GM12878 (cell line): ENCODE results near the gene PEX11A. TPM values are rescaled to one million over a fixed set of nuclear protein-coding genes. Genes with fewer than 3 reads are reported as not detected.

Experiments used
- ATAC-seq: fragments of 200-7000 bp; cut with Tn5 transposase; 3 replicates; pipeline ENCODE4 v1.9.1; 2020; ENCODE audit warnings: mild to moderate bottlenecking, moderate library complexity
- BruUV-seq: library from RNA; stranded (reverse); fragments of 400-500 nt; replicated peaks from 2 replicates; lab custom pipeline; 2021; lab: Mats Ljungman, UMichigan
- CTCF ChIA-PET: fragments of 300-600 bp; sonication (Branson Sonifier 250); formaldehyde crosslinking; extraction: SDS; loops from one replicate; lab custom pipeline; 2021; ENCODE audit warnings: inconsistent platforms; lab: Yijun Ruan, JAX
- POLR2A ChIA-PET: fragments of 350-600 bp; formaldehyde crosslinking; extraction: SDS; loops from one replicate; lab custom pipeline; 2021; ENCODE audit warnings: inconsistent platforms; lab: Charles Lee
- RAD21 ChIA-PET: fragments of 300-600 bp; sonication (Branson Sonifier 250); formaldehyde crosslinking; loops from one replicate; lab custom pipeline; 2023; ENCODE audit warnings: antibody characterized with exemption; ENCODE audit not compliant: unreplicated experiment; lab: Charles Lee
- SMC1A ChIA-PET: fragments of 300-600 bp; sonication (Branson Sonifier 250); formaldehyde crosslinking; loops from one replicate; lab custom pipeline; 2023; ENCODE audit not compliant: unreplicated experiment, uncharacterized antibody; lab: Charles Lee
- DNase-seq: peaks from one replicate; pipeline ENCODE4 v3.0.0-alpha.2; 2011; ENCODE audit warnings: low read depth, low spot score
- FAIRE-seq: peaks from 3 replicates; lab custom pipeline; 2011; peaks lifted over from hg19 to GRCh38; lab: Jason Lieb, UNC
- H2AFZ ChIP-seq: 2 replicates; pipeline ENCODE4 v1.6.0; 2011; ENCODE audit warnings: low read depth, low read length, control low read depth; ENCODE audit not compliant: control insufficient read depth
- H3K27ac ChIP-seq: 2 replicates; pipeline ENCODE4 v1.5.1; 2011; ENCODE audit warnings: control low read depth; ENCODE audit not compliant: control insufficient read depth, insufficient read depth
- H3K27me3 ChIP-seq, 2 experiments: replicated peaks in 1 of 2; 2 replicates each; pipeline versions ENCODE4 v1.6.0 to v1.6.1; 2011; ENCODE audit warnings: low read length in 1 of 2; ENCODE audit not compliant: control insufficient read depth in 2 of 2, insufficient read depth in 2 of 2
- H3K36me3 ChIP-seq, 2 experiments: 2 replicates each; pipeline ENCODE4 v1.5.1; 2011; ENCODE audit warnings: low read length in 1 of 2; ENCODE audit not compliant: control insufficient read depth in 2 of 2, insufficient read depth in 2 of 2
- H3K4me1 ChIP-seq: 2 replicates; pipeline ENCODE4 v1.6.1; 2011; ENCODE audit warnings: mild to moderate bottlenecking, low read length, moderate library complexity, mixed read lengths; ENCODE audit not compliant: control insufficient read depth, insufficient read depth
- H3K4me2 ChIP-seq: 2 replicates; pipeline ENCODE4 v1.6.0; 2011; ENCODE audit warnings: control low read depth; ENCODE audit not compliant: control insufficient read depth, insufficient read depth
- H3K4me3 ChIP-seq: fragments of 200-600 bp; sonication (generic); 2 replicates; pipeline ENCODE4 v1.5.1; 2016
- H3K79me2 ChIP-seq: 2 replicates; pipeline ENCODE4 v1.6.0; 2011; ENCODE audit warnings: low read length; ENCODE audit not compliant: control insufficient read depth, insufficient read depth
- H3K9ac ChIP-seq: 2 replicates; pipeline ENCODE4 v1.8.0; 2011; ENCODE audit warnings: low read length, control low read depth, mixed read lengths; ENCODE audit not compliant: control insufficient read depth, insufficient read depth
- H3K9me3 ChIP-seq: replicated peaks from 3 replicates; pipeline ENCODE4 v1.5.1; 2011; ENCODE audit warnings: mild to moderate bottlenecking, low read length; ENCODE audit not compliant: control insufficient read depth, insufficient read depth
- H4K20me1 ChIP-seq: 2 replicates; pipeline ENCODE4 v1.6.0; 2011; ENCODE audit not compliant: control insufficient read depth, insufficient read depth
- E4F1 ChIP-seq: fragments of 450-650 bp; IDR thresholded peaks from 2 replicates; pipeline ENCODE4 v1.6.1; 2018; ENCODE audit warnings: borderline replicate concordance, mild to moderate bottlenecking; ENCODE audit not compliant: partially characterized antibody
- FOS ChIP-seq: IDR thresholded peaks from 3 replicates; pipeline ENCODE4 v1.6.1; 2011; ENCODE audit warnings: borderline replicate concordance; ENCODE audit not compliant: insufficient read length; ENCODE audit errors: extremely low read depth
- HDAC6 ChIP-seq: fragments of 200-600 bp; sonication (generic); IDR thresholded peaks from one replicate; pipeline ENCODE4 v1.8.0; 2017; ENCODE audit warnings: antibody characterized with exemption; ENCODE audit not compliant: unreplicated experiment
- NKRF ChIP-seq: fragments of 450-650 bp; conservative IDR thresholded peaks from 2 replicates; pipeline ENCODE4 v1.6.1; 2017; ENCODE audit warnings: mild to moderate bottlenecking, moderate library complexity
- ZNF217 ChIP-seq: fragments of 450-650 bp; IDR thresholded peaks from 2 replicates; pipeline ENCODE4 v1.6.1; 2017; ENCODE audit warnings: antibody characterized with exemption, mild to moderate bottlenecking
- WGBS: methylation state at CpG from one replicate; pipeline ENCODE4 v1.1.6; 2016; ENCODE audit warnings: low lambda C conversion rate; ENCODE audit not compliant: insufficient replicate concordance, insufficient coverage; ENCODE audit errors: missing lambda C conversion rate; 5-methylcytosine and 5-hydroxymethylcytosine counted together
- in situ Hi-C: fragments of 300-500 bp; cut with MboI; formaldehyde crosslinking; loops from 9 replicates; pipeline ENCODE4 v1.14.3; 2018; ENCODE audit warnings: mixed read lengths
- intact Hi-C: fragments of 100-400 bp; cut with micrococcal nuclease; formaldehyde crosslinking; loops from one replicate; pipeline ENCODE4 v1.14.2; 2022; ENCODE audit not compliant: unreplicated experiment
- polyA plus RNA-seq, 11 experiments: library from polyadenylated mRNA; depleted of rRNA in 4 of 11; unstranded in 6 of 11; stranded (reverse) in 5 of 11; fragments of >200 nt; fragmentation: Nextera tagmentation in 4 of 11; fragmentation: Illumina TruSeq in 1 of 11; extraction: Ambion mirVana in 4 of 11; extraction: Trizol in 1 of 11; gene quantifications; 1 replicate in 1 of 11; 2 replicates in 10 of 11; pipeline versions ENCODE4 v1.2.1 to v1.2.3, GENCODE V29; 2011 to 2016; ENCODE audit warnings: inconsistent platforms in 2 of 11, missing spikeins in 2 of 11, low read depth in 1 of 11
- total RNA-seq, 4 experiments: library from RNA; depleted of rRNA in 3 of 4; stranded (reverse); fragments of >200 nt in 3 of 4; fragmentation: Illumina TruSeq in 1 of 4; extraction: Trizol in 1 of 4; gene quantifications; 2 replicates each; pipeline versions ENCODE4 v1.2.1 to v1.2.3, GENCODE V29; 2013 to 2021

PEX11A gene
- total and polyA plus RNA-seq, 10 of the 15 experiments (the other 5 are each of a cell fraction or from before 2014, with no cell fraction given): 1.4 to 2.8 (median 2.0) TPM

DNA sequence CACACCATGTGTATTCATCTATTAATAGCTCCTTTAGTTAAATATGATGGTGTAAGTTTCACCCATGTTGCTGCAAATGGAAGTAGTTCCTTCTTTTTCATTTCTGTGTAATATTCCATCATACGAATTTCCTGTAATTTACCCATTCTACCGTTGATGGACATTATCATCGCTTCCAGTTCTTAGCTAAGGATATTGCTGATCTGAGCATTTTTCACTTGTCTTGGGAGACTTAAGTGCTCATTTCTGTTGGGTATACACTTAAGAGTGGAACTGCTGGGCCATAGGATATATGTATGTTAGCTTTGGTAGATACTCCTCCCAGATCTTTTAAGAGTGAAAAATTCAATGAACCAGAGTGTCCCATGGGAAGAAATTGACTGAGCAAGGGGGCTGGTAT, 22.4 kb downstream of the PEX11A start:
- no peak overlapping the region for H3K4me2 ChIP-seq
- intact Hi-C loops: no loop called here
- in situ Hi-C loops: no loop called here
- ATAC-seq: no peak
- TF ChIP-seq NKRF (no peak), E4F1 (no peak), ZNF217 (no peak), FOS (no peak), HDAC6 (no peak)
- ChIA-PET CTCF (no interaction called here), SMC1A (no interaction called here), RAD21 (no interaction called here), POLR2A (no interaction called here)
- H3K27ac ChIP-seq: no peak overlapping the region
- WGBS: 84% methylated on average over 3 of the region's 3 CpGs
- DNase-seq: no peak
- H3K27me3 ChIP-seq: peaks cover 0 to 2% of the 10 kb centered on the region in 2 experiments; a peak in 1 of 4 replicates
- no peaks in the 10 kb centered on the region for H3K9me3 ChIP-seq
- H4K20me1 ChIP-seq: no peaks in the 10 kb centered on the region
- H3K79me2 ChIP-seq: no peaks in the 10 kb centered on the region
- BruUV-seq: no TSS peak
- no peaks in the 10 kb centered on the region for H3K36me3 ChIP-seq
- no peak for FAIRE-seq
- no peak overlapping the region for H3K9ac ChIP-seq
- H3K4me3 ChIP-seq: no peak overlapping the region
- no peak overlapping the region for H2AFZ ChIP-seq
- H3K4me1 ChIP-seq: no peaks in the 10 kb centered on the region
